Skeletal muscle tissue (tissue), 4 donors: Measurements from ENCODE around the gene H6PD. TPM values are rescaled to one million over a fixed set of nuclear protein-coding genes. Genes with fewer than 3 reads are reported as not detected.
A peak's percentile ranks its signal among the peaks of the same experiment; 100 is the strongest.

Experiments
- H3K27ac ChIP-seq: one replicate; pipeline ENCODE4 v1.7.0; 2013; ENCODE audit warnings: mild to moderate bottlenecking, low read depth, low read length, inconsistent platforms
- H3K27me3 ChIP-seq, 3 donors: one replicate each; pipeline ENCODE4 v1.7.0; 2013; ENCODE audit warnings: low read length in 3 of 3; ENCODE audit not compliant: control insufficient read depth in 3 of 3, insufficient read depth in 3 of 3
- H3K36me3 ChIP-seq, 3 donors: one replicate each; pipeline ENCODE4 v1.7.0; 2013; ENCODE audit warnings: low read length in 3 of 3; ENCODE audit not compliant: control insufficient read depth in 3 of 3, insufficient read depth in 3 of 3
- H3K4me1 ChIP-seq, 3 donors: one replicate each; pipeline ENCODE4 v1.7.0; 2013; ENCODE audit warnings: low read length in 3 of 3, mild to moderate bottlenecking in 3 of 3; ENCODE audit not compliant: control insufficient read depth in 3 of 3, insufficient read depth in 3 of 3
- H3K4me3 ChIP-seq, 3 donors: one replicate each; pipeline ENCODE4 v1.7.0; 2013; ENCODE audit warnings: low read length in 3 of 3
- H3K9ac ChIP-seq, 3 donors: one replicate each; pipeline ENCODE4 v1.7.0; 2013; ENCODE audit warnings: low read length in 3 of 3, mild to moderate bottlenecking in 3 of 3, moderate library complexity in 2 of 3, low read depth in 1 of 3
- H3K9me3 ChIP-seq, 3 donors: one replicate each; pipeline ENCODE4 v1.7.0; 2013; ENCODE audit warnings: low read length in 3 of 3; ENCODE audit not compliant: control insufficient read depth in 3 of 3
- total RNA-seq: library from RNA; depleted of rRNA; stranded (reverse); fragments of >200 nt; gene quantifications from one replicate; pipeline ENCODE4 v1.2.3, GENCODE V29; 2014
- donor health status: Osteomylitis.

Gene H6PD
- total RNA-seq, 1 donor from 2014 or later = 24.5 TPM

DNA sequence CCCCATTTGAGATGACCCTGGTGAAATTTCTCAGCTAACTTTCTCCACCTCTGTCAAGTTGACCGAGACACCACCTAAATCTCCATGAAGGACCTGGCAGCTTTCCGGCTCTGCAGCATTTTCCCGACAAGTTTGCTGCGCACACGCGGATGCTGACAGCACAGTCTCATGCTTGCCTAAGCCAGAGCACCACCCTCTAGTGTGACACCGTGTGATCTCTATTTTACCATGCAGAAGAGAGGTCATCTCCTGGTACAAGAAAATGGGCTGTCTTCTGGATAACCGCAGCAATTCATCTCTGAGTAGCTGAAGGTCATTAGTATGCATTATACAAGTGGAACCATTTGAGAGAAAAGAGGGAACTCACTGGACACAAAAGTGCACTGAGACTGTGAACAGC, 38.9 kb upstream of the H6PD start:
- H3K9me3 ChIP-seq = no peaks in the 10 kb centered on the region
- H3K36me3 ChIP-seq = no peaks in the 10 kb centered on the region
- peaks cover 26 to 28% (median 28%) of the 10 kb centered on the region in 3 donors for H3K4me1 ChIP-seq
- H3K27me3 ChIP-seq = peaks cover 22 to 38% (median 30%) of the 10 kb centered on the region in 3 donors
- peak overlapping the region; percentile 28 for H3K27ac ChIP-seq
- H3K4me3 ChIP-seq = peak overlapping the region in 1 of 3 donors; percentile 22
- H3K9ac ChIP-seq = no peak overlapping the region

DNA sequence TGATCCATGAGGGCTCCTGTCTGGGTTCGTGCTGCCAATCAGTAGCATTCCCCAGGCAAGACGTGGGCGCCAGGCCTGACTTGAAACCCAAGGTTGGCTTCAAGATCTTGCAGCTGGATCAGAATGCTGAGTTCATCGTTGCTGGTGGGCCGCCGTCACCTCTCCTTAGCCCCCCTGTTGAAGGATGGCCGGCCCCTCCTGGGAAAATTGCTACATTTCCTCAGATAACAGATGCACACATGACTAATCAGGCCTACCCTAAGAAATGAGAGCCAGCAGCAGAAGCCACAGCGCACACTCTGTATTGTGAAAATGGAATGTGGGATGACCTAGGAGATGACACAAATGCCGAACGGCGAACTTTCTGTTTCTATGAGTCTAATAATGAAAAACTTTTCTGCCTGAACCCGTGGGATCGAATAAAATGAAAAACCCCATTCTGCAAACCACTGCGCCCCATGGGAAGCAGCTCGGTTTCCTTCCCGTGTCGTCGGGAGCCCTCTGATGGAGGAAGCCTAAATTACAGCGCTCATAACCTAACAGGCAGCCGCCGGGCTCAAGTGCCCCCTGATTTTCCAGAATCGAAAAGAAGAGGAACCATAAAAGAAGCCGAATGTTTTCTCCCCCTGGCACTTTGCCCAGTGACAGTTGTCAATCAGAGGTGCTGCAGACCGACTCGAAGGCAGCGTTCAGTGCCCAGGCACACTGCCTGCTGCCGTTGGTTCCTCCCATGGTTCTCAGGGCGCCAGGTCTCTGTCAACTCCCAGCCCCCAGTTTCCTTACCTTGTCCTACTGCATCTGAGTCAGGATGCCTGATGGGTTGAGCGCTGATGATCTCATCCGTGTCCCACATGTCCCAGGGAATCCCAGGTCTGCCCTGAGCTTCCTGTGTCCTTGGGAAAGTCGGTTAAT, 38.2 kb upstream of the H6PD start:
- Histone ChIP-seq H3K9ac (peak overlapping the region in 1 of 3 donors; percentile 70), H3K4me1 (peaks cover 33 to 34% (median 33%) of the 10 kb centered on the region in 3 donors), H3K9me3 (no peaks in the 10 kb centered on the region), H3K27ac (peak overlapping the region; percentile 28), H3K36me3 (no peaks in the 10 kb centered on the region), H3K27me3 (peaks cover 25 to 45% (median 33%) of the 10 kb centered on the region in 3 donors), H3K4me3 (peak overlapping the region; percentile 22 to 65 (median 63))

DNA sequence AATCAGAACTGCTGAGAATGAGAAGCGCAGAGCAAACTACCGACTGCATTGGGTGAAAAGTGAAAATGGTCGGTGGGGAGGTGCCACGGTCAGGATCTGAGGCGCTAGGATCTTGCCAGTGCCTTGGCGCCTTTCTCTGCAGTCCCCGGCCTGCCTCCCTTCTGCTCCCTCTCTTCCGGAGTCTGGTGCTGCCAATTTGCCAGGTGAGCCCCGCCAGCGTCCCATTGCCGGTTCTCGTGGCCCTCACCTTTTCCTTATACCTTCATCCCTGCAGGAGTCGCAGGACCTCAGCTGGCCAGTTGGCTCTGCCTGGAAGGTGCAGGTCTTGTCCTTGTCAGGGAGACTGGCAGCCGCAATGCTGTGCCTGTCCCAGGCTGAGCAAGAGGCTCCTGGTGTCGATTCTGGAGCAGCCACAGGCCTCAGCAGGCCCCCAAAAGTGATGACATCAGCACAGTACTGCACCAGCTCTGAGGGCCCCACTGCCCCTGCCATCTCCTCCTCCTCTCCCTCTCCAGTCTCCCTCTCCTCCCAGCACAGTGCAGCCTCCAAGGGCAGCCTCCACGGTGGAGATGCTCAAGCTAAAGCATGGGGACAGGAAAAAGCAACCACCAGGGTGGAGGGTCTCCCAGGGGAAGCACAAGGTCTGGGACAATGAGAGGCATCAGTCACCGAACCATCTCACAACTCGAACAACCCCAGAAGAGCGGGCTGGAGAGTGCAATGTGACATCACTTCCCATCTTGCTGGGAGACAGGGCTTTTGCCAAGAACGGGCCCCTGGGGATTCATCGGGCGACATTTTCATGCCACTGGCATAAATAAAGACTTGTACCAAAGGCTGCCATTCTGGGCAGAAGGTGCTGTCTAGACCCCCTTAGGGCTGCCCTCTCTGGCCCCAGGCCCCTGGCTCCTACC, 37.1 kb upstream of the H6PD start:
- peak overlapping the region in 1 of 3 donors; percentile 50 for H3K9ac ChIP-seq
- peaks cover 33 to 50% (median 42%) of the 10 kb centered on the region in 3 donors for H3K27me3 ChIP-seq
- H3K4me3 ChIP-seq = peak overlapping the region in 1 of 3 donors; percentile 69

DNA sequence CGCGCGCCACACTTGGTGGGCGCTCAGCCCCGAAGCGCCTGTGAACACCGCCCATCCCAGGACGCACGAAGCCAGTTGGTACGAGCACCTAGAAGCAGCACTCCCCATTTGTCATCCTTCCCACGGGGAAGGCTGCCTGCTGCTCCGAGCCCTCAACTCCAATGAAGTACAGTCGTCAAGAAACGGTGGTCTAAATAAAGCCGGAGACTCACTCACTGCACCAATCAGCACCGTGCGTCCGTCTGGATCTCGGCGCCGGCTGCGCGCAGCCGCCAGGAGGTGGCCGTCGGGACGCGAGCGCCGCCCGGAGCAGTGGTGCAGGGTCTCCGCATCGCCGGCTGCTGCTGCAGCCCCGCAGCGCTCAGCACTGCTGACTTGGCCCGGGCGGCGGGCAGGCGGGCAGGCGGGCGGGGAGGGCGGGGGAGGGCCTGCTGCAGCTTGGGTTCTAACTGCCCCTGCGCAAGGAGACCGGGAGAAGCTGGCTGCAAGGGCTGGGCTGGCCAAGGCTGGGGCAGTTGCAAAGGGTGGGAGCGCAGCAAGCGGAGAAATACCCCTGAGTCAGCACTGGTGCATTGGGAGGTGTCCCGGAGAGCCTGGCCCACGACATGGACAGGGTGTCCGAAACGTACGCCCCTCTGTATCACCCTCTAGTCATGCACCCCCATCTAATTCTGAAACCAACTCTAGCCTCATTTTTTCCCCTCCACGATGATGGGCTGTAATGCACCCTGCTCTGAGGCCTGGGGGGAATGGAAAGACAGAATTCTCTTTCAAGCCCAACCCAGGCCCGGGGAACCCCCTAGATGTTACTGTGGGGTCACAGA, 35.8 kb upstream of the H6PD start:
- peaks cover 41 to 63% (median 55%) of the 10 kb centered on the region in 3 donors for H3K27me3 ChIP-seq
- peak overlapping the region in 1 of 3 donors; percentile 45 for H3K9ac ChIP-seq
- H3K36me3 ChIP-seq = no peaks in the 10 kb centered on the region
- peak overlapping the region; percentile 48 to 69 (median 62) for H3K4me3 ChIP-seq
- H3K27ac ChIP-seq = no peak overlapping the region
- peaks cover 41 to 42% (median 42%) of the 10 kb centered on the region in 3 donors for H3K4me1 ChIP-seq
- H3K9me3 ChIP-seq = no peaks in the 10 kb centered on the region

More for the DNA sequence above, 37.1 kb upstream of the H6PD start:
- Histone ChIP-seq H3K27ac (no peak overlapping the region), H3K4me1 (peaks cover 40 to 42% (median 40%) of the 10 kb centered on the region in 3 donors), H3K36me3 (no peaks in the 10 kb centered on the region), H3K9me3 (no peaks in the 10 kb centered on the region)

DNA sequence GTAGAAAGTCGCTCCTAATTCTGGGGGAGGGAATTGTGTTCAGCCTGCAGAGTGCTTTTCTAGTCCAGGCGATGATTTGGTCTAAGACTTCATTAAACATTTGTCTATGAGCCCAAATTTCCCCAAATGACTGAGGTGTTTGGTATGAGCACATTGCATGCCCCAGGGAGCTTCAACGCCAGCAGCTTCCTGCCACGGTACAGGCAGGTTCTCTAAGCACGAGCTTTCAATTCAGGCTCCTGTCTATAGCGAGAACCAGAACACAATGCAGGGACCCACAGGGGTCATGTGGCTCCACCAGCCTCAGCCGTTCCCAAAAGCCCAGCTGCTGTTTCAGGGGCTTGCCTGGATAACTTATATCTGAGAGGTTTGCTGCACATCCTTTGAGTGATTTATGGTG, 34.1 kb upstream of the H6PD start:
- Histone ChIP-seq H3K27ac (no peak overlapping the region), H3K36me3 (no peaks in the 10 kb centered on the region), H3K27me3 (peaks cover 50 to 66% (median 58%) of the 10 kb centered on the region in 3 donors), H3K4me1 (peaks cover 41 to 42% (median 42%) of the 10 kb centered on the region in 3 donors), H3K4me3 (no peak overlapping the region), H3K9me3 (no peaks in the 10 kb centered on the region), H3K9ac (no peak overlapping the region)

DNA sequence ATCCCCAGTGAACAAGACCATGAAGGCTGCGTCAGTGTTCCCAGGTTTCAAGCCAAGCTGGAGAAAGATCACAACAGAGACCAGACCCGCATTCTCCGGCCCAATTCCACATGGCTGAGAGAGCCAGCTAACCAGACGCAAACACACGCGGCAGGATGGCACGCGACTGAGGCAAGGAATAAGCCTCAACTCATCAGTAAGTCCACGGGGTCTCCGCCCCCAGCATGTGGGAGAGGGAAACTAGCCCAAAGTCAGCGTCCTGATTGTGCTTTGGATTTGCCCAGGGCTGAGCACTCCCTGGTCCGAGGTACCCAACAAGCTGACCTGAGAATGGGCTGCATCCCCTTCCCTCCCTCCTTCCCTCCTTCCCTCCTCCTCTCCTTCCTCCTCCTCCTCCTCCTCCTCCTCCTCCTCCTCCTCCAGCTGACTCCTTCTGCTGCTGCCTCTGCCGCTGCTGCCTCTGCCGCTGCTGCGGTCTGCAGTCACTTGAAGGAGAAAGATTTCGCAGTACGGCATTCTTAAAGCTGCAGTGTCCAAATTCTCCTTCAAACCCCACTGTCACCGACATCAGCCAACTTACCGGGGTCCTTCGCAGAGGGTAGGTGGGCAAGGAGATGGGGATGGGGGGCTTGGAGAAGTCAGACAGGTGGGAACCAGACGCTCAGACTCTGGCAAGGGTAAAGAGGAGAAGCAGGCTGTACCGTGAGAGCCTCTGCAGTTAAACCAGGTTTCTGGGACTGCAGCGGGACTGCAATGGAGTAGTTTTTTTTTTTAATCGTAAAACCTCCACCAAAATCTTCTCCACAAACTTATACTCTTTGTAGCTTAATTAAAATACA, 33.0 kb upstream of the H6PD start:
- peak overlapping the region; percentile 38 to 63 (median 51) for H3K4me3 ChIP-seq

DNA sequence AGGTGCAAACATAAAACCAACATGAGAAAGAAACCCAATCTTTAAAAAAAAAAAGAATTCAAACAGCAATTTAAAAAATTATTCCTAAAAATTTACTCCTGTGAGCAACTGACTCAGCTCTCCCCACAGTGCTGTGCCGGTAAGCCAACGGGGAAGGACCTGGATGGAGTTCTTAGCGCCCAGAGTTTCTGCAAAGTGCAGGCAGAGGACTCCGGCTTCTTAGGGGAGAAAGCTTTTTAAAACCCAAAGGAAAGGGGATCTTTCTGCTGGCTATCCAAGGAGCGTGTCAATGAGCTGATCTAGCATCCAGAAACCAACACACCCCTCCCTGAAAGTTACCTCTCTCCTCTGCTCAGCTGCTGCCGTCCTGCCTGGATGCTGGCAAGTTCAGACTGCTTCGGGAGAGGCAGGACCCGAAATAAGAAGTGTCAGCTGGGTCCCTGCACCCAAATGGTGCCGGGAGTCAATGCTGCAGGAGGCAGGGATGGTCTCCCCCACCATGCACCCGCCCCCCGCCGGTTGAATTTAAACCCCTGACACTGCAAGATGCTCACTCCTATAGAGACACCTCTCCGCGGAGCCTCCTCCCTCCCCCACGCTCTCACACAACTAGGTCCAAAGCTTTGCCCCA, 32.2 kb upstream of the H6PD start:
- Histone ChIP-seq H3K4me3 (no peak overlapping the region), H3K9ac (no peak overlapping the region), H3K9me3 (no peaks in the 10 kb centered on the region), H3K4me1 (peaks cover 26 to 29% (median 26%) of the 10 kb centered on the region in 3 donors), H3K27ac (no peak overlapping the region), H3K27me3 (peaks cover 46 to 60% (median 55%) of the 10 kb centered on the region in 3 donors), H3K36me3 (no peaks in the 10 kb centered on the region)

More for the DNA sequence above, 33.0 kb upstream of the H6PD start:
- Histone ChIP-seq H3K27me3 (peaks cover 50 to 65% (median 58%) of the 10 kb centered on the region in 3 donors), H3K27ac (no peak overlapping the region), H3K9me3 (no peaks in the 10 kb centered on the region), H3K4me1 (peaks cover 32 to 36% (median 33%) of the 10 kb centered on the region in 3 donors), H3K9ac (peak overlapping the region in 2 of 3 donors; percentile 18 to 57), H3K36me3 (no peaks in the 10 kb centered on the region)

DNA sequence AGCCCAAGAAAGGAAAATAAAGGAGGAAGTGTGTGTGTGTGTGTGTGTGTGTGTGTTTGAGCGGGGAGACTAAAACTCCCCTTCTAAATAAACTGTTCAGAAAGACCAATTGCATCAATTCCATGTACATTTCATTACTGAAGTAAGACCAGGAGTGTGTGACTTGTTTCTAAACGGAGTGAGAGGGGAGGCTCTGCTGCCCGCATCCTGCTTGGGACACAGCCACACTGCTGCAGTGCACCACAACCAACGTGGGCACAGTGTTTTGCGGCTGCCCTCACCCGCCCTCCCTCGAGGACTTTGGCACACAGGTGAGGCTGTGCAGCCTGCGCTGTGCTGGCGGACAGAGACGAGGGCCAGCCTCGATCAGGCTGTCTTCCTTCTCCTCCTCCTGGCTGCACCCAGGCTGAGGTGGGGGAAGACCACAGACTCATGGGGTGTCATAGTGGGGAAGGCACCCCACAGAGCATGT, 31.0 kb upstream of the H6PD start:
- Histone ChIP-seq H3K4me1 (peaks cover 15 to 17% (median 17%) of the 10 kb centered on the region in 3 donors), H3K36me3 (no peaks in the 10 kb centered on the region), H3K9me3 (no peaks in the 10 kb centered on the region), H3K9ac (no peak overlapping the region), H3K27ac (no peak overlapping the region), H3K27me3 (peaks cover 43 to 48% (median 44%) of the 10 kb centered on the region in 3 donors), H3K4me3 (no peak overlapping the region)
